Epithelial cell of esophagus (primary cell): ENCODE results near the gene TRIP10.
"Not testable (repeated sequence)": the region's sequence is repeated elsewhere in the genome, so short reads cannot be mapped to it uniquely, and the experiment has no call there.

Source experiments
- DNase-seq: peaks from one replicate; pipeline ENCODE4 v3.0.0; 2010; ENCODE audit warnings: low read depth
- H3K4me3 ChIP-seq: 2 replicates; pipeline ENCODE4 v1.5.1; 2011; ENCODE audit warnings: mild to moderate bottlenecking, low read length, control low read depth
- CTCF ChIP-seq: IDR thresholded peaks from 2 replicates; pipeline ENCODE4 v1.5.1; 2011; ENCODE audit warnings: low read depth, mild to moderate bottlenecking, low read length, control low read depth, inconsistent platforms; ENCODE audit not compliant: insufficient read depth; ENCODE audit errors: missing control alignments

The TRIP10 gene

DNA sequence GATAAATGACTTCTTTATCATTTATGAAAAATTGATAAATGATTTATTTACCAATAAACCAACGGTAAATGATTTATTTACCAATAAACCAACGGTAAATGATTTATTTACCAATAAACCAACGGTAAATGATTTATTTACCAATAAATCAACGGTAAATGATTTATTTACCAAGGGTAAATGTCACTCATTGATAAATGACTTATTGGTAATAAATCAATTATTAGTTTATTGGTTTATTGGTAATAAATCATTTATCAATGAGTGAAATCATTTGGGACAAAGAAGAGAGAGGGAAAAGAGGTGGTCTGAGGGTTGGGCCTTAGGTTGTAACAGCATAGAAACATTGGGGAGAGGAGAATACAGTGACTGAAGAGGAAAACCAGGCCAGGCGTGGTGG, 54.5 kb downstream of the TRIP10 start:
- DNase-seq, result no peak
- no peak overlapping the region for H3K4me3 ChIP-seq
- TF ChIP-seq CTCF, result no peak

DNA sequence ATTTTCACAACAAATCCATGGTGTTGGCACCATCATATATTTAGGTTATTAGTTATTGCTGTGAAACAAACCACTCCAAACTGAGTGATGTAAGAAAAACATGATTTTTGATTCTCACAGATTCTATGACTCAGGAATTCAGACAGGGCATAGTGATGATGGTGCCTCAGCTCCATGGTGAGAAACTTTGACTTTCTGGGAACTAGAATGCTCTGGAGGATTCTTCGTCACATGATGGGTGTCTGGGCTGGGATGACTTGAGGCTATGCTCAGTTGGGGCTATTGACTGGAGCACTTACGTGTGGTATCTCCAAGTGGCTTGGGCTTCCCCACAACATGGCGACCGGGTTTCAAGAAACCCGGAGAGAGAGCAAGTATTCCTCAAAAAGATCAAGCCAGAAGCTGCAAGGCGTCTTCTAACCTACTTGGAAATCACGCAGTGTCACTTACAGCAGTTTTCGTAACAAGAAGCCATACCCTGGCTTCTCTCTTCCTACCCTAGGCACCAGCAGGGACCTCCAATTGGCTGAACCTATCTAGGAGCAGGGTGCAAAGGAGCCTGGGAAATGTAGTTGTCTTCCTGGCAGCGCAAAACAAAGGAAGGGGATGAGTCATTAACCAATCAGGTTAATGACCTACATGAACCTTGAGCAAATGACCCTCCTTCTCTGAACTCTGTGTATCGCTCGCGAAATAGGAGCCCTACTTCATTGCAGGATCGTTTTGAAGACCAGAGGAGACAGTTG, 55.4 kb downstream of the TRIP10 start:
- no peak for TF ChIP-seq CTCF
- no peak for DNase-seq
- H3K4me3 ChIP-seq, result no peak overlapping the region

GRCh38 chr19:6796278-6796677, 56.8 kb downstream of the TRIP10 start:
- H3K4me3 ChIP-seq, result no peak overlapping the region
- no peak for DNase-seq
- TF ChIP-seq CTCF, result no peak

- H3K4me3 ChIP-seq, result no peak overlapping the region
- no peak for TF ChIP-seq CTCF
- peak; percentile 29 for DNase-seq
These were observed 58.2 kb downstream of the TRIP10 start for GRCh38 chr19:6797646-6798045.

- not testable (repeated sequence) for H3K4me3 ChIP-seq, DNase-seq
These were observed 60.8 kb downstream of the TRIP10 start for GRCh38 chr19:6800160-6800790.

DNA sequence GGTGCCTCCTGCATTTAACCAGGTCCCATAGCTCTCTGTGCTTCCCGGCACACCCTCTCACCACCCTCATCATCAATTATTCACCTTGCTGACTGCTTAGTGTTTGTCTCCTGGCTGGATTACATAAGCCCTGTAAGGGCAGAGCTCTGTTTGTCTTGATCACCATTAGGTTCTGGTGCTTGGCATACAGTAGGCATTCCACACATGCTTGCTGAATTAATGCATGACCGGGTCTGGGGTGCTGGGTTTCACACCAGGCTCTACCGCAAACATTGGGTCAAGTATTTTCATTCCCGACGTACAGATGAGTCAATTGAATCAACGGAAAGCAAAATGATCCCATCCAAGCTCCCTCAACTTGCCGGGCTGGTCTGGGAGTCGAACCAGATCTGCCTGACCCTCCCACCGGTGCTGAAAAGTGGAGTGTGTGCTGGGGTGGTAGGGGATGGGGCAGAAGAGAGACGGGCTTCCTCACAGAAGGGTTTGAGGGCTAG, 61.6 kb downstream of the TRIP10 start:
- peak overlapping the region; percentile 1 for H3K4me3 ChIP-seq
- DNase-seq, result peak; percentile 98
- TF ChIP-seq CTCF, result no peak
